ENCODE measurements around the gene CTXND2. TPM values are rescaled to one million over a fixed set of nuclear protein-coding genes. Genes with fewer than 3 reads are reported as not detected.

CTXND2 gene
- polyA plus RNA-seq, 3 donors, result not detected

DNA sequence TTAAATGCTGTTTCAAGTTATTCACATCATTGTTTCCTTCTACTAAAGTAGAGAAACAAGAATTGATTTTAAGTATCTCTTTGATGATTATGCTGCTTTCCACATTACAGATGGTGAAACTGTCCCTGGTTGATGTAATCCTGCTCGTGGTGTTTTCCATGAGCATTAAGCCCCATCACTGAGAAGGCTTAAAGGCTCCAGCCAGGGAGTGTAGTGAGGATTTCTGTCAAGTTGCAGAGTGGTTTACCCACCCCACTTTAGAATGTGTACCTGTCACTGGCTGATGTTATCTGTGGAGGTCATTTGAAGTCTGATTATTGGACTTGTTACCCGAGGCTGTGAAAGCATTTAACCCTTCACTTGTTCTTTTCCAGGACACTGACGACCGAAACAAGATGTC, 74.8 kb downstream of the CTXND2 start:
- H3K79me2 ChIP-seq (ENCODE audit: insufficient read depth, low read length), result peaks cover 5% of the 10 kb centered on the region
- H3K4me1 ChIP-seq (ENCODE audit: control insufficient read depth in 1 of 2, insufficient read depth in 2 of 2, low read length in 2 of 2), result no peaks in the 10 kb centered on the region
- Mint-ChIP-seq H3K27ac (peak overlapping the region in 4 of 7 donors; percentile 42 to 64 (median 62)), H3K27me3 (ENCODE audit: low read depth in 3 of 3) (peaks cover 0 to 2% (median 0%) of the 10 kb centered on the region in 3 donors), H3K4me3 (no peak overlapping the region), H3K4me1 (peaks cover 2% of the 10 kb centered on the region), H3K9me3 (no peaks in the 10 kb centered on the region), H3K36me3 (peaks cover 86 to 93% of the 10 kb centered on the region in 2 donors)
- intact Hi-C loops (cut with micrococcal nuclease), result no loop called here
- H3K9me3 ChIP-seq (replicated peaks in 1 of 2; ENCODE audit: control insufficient read depth in 1 of 2, insufficient read depth in 1 of 2, low read length in 2 of 2), result no peaks in the 10 kb centered on the region
- peaks cover 53% of the 10 kb centered on the region for H4K20me1 ChIP-seq (ENCODE audit: insufficient read depth, low read length)
- no peak overlapping the region for H2AFZ ChIP-seq (ENCODE audit: insufficient read depth, low read depth, low read length, poor library complexity, severe bottlenecking)
- no peak overlapping the region for H3K4me2 ChIP-seq (replicated peaks; ENCODE audit: extremely low read depth, low read length, poor library complexity, severe bottlenecking)
- TF ChIP-seq, protein P1, sequence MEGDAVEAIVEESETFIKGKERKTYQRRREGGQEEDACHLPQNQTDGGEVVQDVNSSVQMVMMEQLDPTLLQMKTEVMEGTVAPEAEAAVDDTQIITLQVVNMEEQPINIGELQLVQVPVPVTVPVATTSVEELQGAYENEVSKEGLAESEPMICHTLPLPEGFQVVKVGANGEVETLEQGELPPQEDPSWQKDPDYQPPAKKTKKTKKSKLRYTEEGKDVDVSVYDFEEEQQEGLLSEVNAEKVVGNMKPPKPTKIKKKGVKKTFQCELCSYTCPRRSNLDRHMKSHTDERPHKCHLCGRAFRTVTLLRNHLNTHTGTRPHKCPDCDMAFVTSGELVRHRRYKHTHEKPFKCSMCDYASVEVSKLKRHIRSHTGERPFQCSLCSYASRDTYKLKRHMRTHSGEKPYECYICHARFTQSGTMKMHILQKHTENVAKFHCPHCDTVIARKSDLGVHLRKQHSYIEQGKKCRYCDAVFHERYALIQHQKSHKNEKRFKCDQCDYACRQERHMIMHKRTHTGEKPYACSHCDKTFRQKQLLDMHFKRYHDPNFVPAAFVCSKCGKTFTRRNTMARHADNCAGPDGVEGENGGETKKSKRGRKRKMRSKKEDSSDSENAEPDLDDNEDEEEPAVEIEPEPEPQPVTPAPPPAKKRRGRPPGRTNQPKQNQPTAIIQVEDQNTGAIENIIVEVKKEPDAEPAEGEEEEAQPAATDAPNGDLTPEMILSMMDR (IDR thresholded peaks at IDR 0.05), result no peak
- no peak for DNase-seq
- peak overlapping the region in 1 of 2 donors; percentile 60 for H3K27ac ChIP-seq (ENCODE audit: low read depth in 1 of 2, low read length in 2 of 2)
- no CpG with 5 or more reads among the region's 4 CpGs for WGBS (ENCODE audit: insufficient coverage)
- no peak overlapping the region for H3K4me3 ChIP-seq (replicated peaks in 1 of 3; ENCODE audit: low read depth in 2 of 3, low read length in 3 of 3)
- H3K27me3 ChIP-seq (ENCODE audit: control insufficient read depth in 2 of 2, insufficient read depth in 2 of 2, low read length in 2 of 2), result no peaks in the 10 kb centered on the region
- H3K9ac ChIP-seq (ENCODE audit: insufficient read depth, low read length, poor library complexity, severe bottlenecking), result no peak overlapping the region
- peaks cover 94 to 98% of the 10 kb centered on the region in 2 donors for H3K36me3 ChIP-seq (replicated peaks in 1 of 2; ENCODE audit: control insufficient read depth in 1 of 2, insufficient read depth in 2 of 2, low read length in 2 of 2)

Other genes with a start within 250 kb of the CTXND2 start
- 1 to 10 TPM; 1.5 to 9.7 (median 4.7) TPM for gene GOLPH3L, start 190.0 kb upstream of the CTXND2 start, polyA plus RNA-seq
- gene HORMAD1, start 166.2 kb upstream of the CTXND2 start, polyA plus RNA-seq, result 1 to 10 TPM in 1 of 3 donors, under 1 TPM in 1, not detected in 1; 0.48 to 5.6 TPM
- gene CTSS, start 121.4 kb upstream of the CTXND2 start, polyA plus RNA-seq, result 1,000 to 10,000 TPM; 2,349 to 6,327 (median 5,201) TPM
- gene CTSK, start 78.9 kb upstream of the CTXND2 start, polyA plus RNA-seq, result 10 to 100 TPM in 1 of 3 donors, 1 to 10 TPM in 2; 2.1 to 17.8 (median 2.4) TPM
- gene ARNT, start 10.5 kb upstream of the CTXND2 start, polyA plus RNA-seq, result 10 to 100 TPM; 25.8 to 38.8 (median 38.6) TPM
- 10 to 100 TPM; 13.9 to 69.4 (median 15.5) TPM for gene SETDB1, start 39.2 kb downstream of the CTXND2 start, polyA plus RNA-seq
- 100 to 1,000 TPM; 152 to 224 (median 200) TPM for gene CERS2, start 87.7 kb downstream of the CTXND2 start, polyA plus RNA-seq
- 1 to 10 TPM in 2 of 3 donors, under 1 TPM in 1; 0.28 to 1.7 (median 1.4) TPM for gene ANXA9, start 95.2 kb downstream of the CTXND2 start, polyA plus RNA-seq
- 10 to 100 TPM; 11.5 to 25.0 (median 13.2) TPM for gene MINDY1, start 119.8 kb downstream of the CTXND2 start, polyA plus RNA-seq
- 10 to 100 TPM in 2 of 3 donors, 1 to 10 TPM in 1; 8.4 to 22.8 (median 22.6) TPM for gene PRUNE1, start 121.3 kb downstream of the CTXND2 start, polyA plus RNA-seq
- gene BNIPL, start 149.4 kb downstream of the CTXND2 start, polyA plus RNA-seq, result under 1 TPM in 1 of 3 donors, not detected in 2; 0.77 TPM
- 1 to 10 TPM in 1 of 3 donors, under 1 TPM in 2; 0.60 to 1.5 (median 0.62) TPM for gene C1orf56, start 160.6 kb downstream of the CTXND2 start, polyA plus RNA-seq
- gene CDC42SE1, start 172.5 kb downstream of the CTXND2 start, polyA plus RNA-seq, result 100 to 1,000 TPM in 1 of 3 donors, 10 to 100 TPM in 2; 62.1 to 302 (median 75.7) TPM
- under 1 TPM; 0.38 to 0.93 (median 0.40) TPM for gene MLLT11, start 173.3 kb downstream of the CTXND2 start, polyA plus RNA-seq
- gene GABPB2, start 183.6 kb downstream of the CTXND2 start, polyA plus RNA-seq, result 10 to 100 TPM in 1 of 3 donors, 1 to 10 TPM in 2; 2.2 to 14.0 (median 2.2) TPM